Activated CD4-positive, alpha-beta T cell treated with anti-CD3 and anti-CD28 coated beads for 48 hours (primary cell): ENCODE measurements around the gene TXNDC5.
"Not testable (repeated sequence)": the region's sequence is repeated elsewhere in the genome, so short reads cannot be mapped to it uniquely, and the experiment has no call there.

ENCODE experiments used
- DNase-seq: peaks from one replicate; pipeline ENCODE4 v3.0.0-alpha.2; 2020

Gene TXNDC5

DNA sequence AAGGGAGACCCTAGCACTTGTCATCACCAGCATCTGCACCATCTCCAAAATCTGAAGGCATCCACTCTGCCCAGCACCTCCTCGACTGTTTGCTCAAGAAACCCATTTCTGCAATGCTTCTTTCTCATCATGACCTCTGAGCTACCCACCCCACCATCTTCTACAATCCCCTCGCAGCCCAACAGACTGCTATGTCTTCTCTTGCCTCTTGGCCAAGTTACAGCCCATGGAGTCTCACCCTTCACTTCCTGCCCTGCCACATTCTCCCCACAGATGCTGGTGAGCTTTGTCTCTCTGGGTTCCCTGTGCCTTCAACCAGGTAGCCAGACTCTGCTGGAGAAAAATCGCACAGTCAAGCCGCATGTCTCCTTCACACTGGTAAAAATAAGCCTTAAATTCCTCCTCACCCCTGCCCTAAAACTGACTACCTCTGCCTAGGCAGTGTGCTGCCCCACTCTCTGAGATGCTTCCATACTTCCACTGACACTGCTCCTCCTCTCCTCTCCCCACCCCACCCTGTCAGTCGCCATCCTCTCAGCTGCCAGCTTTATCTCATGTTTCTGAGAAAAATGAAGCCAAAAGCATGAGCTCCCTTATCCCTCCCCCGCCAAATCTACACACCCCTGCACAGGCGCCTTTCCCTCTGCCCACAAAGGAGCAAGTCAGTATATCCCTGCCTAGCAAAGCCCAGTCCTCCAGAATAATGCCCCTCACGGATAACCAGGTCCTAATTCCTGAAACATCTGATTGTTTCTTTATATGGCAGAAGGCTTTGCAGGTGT is 2.3 kb upstream of the TXNDC5 start:
- DNase-seq: no peak

- DNase-seq: no peak
These were observed 1.4 kb upstream of the TXNDC5 start for GRCh38 chr6:7912024-7912423.

GRCh38 chr6:7911345-7911725 is 747 bp upstream of the TXNDC5 start:
- DNase-seq: no peak

- DNase-seq: no peak
These were observed 312 bp downstream of the TXNDC5 start for GRCh38 chr6:7910298-7910653.

- DNase-seq: peak; percentile 68
These were observed 988 bp downstream of the TXNDC5 start for GRCh38 chr6:7909323-7910276.

- DNase-seq: no peak
These were observed 3.4 kb downstream of the TXNDC5 start for GRCh38 chr6:7907159-7907558.

DNA sequence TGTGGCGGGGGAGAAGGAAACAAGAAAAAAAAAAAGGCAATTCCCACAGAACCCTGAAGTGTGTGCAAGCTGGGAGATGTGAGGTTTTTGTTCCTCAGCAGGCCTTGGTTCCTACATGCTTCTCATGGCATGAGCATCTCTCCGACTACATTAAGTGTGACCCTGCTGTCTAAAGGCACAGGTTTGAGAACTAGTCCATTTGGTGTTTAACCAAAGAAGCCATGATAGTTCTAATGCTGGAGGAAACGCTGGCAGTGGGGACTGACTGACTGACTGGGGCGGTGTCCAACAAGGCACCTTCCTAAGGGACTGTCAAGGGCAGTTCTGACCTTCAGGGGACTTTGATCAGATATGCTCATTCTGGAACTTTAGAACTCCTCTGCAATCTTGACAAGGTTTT is 3.8 kb downstream of the TXNDC5 start:
- no peak for DNase-seq

DNA sequence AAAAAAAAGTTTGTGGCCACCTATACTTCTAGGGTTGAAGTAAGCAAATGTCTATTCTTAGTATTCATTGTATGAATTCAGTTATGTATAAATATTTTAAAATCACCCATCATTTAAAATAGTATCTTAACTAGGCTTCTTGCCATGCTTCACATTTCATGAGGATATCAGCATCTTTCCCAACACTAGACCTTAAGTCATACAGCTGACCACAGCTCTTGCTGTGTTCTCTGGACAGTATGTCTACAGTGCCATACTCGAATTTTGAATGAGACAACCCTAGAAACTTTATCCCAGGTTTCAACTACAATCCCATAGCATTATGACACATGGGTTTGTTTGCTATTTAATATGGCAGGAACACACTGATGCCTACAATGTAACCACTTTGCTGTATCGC is 5.2 kb downstream of the TXNDC5 start:
- DNase-seq: no peak

DNA sequence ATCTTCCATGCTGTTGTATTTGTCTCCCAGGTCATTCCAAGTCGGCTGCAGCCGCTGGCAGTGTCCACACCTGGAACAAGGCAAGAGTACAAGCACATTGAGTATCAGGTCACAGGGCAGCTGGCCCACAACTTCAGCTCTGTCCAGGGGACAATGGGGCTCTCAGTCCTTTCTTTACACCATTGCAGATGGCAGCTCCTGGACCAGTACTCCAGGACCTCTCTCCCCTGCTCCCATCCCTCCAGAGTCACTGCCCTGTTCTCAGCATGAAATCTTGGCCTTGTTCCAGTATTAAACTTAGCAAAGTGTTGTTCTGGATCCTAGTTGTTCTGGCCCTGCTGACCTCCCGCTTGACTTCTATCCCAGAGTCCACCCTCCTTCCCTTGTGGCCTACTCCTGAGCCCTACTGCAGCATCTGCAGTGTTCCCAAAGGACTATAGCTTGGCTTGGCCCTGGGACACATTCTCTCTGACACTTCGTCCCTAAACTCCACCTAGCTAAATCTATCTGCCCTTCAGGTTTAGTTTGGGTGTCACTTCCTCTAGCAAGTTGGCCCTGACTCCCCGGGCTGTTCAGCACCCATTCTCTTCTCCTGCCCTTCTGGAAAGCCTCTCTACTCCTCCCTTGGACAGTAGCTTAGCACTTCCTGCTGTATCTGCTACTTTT is 5.8 kb downstream of the TXNDC5 start:
- DNase-seq: no peak

DNA sequence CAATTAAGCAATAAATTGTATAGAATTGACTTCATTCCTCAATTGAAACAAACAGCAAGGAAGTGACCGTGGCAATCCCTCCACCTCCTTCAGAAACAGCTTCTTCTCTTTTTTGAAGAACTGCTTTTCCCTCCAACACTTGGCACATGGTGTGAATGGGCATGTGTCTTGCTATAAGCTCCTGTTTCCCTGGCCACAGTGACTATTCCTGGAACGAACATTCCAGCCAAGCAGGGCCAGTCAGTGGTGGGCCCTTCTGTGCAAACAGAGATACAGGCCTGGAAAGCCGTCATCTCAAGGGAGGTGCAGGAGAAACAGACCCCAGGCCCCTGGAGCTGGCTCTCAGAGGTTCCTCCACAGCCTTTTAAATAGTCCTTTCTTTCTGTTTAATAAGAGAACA is 6.9 kb downstream of the TXNDC5 start:
- DNase-seq: no peak

- DNase-seq: no peak
These were observed 7.7 kb downstream of the TXNDC5 start for GRCh38 chr6:7902867-7903266.

GRCh38 chr6:7902221-7902620 is 8.4 kb downstream of the TXNDC5 start:
- no peak for DNase-seq

DNA sequence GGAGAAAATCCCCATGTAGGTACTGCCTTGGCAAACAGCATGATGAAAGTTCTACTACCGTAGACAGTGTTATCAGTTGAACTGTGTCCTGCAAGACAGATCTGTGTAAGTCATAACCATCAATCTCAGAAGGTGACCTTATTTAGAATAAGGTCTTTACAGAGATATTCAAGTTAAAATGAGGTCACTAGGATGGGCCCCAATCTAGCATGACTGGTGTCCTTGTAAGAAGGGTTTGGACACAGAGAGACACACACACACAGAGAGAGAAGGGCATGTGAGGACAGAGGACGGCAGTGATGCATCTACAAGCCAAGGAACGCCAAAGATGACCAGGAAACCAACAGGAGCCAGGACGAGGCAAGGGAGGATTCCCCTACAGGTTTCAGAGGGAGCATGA is 8.8 kb downstream of the TXNDC5 start:
- DNase-seq: no peak

DNA sequence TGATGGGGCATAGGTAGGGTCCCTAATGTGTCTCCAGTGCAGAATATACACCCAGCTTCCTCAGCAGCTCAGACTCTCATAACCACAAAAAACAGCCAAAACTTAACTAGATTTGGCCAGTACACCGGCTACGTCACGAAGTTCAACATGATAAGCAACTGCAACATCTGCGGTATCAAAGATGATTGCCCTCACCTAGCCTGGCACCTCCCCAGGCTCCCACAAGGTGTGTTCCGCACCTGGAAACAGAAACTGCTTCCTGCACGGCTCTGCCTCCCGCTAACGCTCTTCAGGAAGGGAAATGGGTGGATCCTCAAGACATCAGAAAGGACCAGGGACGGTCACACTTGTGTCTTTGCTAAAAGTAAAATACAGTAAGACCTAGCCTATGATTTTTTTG is 9.5 kb downstream of the TXNDC5 start:
- DNase-seq: no peak

- DNase-seq: no peak
These were observed 10.0 kb downstream of the TXNDC5 start for GRCh38 chr6:7900621-7901020.

GRCh38 chr6:7899889-7900213 is 10.7 kb downstream of the TXNDC5 start:
- no peak for DNase-seq

DNA sequence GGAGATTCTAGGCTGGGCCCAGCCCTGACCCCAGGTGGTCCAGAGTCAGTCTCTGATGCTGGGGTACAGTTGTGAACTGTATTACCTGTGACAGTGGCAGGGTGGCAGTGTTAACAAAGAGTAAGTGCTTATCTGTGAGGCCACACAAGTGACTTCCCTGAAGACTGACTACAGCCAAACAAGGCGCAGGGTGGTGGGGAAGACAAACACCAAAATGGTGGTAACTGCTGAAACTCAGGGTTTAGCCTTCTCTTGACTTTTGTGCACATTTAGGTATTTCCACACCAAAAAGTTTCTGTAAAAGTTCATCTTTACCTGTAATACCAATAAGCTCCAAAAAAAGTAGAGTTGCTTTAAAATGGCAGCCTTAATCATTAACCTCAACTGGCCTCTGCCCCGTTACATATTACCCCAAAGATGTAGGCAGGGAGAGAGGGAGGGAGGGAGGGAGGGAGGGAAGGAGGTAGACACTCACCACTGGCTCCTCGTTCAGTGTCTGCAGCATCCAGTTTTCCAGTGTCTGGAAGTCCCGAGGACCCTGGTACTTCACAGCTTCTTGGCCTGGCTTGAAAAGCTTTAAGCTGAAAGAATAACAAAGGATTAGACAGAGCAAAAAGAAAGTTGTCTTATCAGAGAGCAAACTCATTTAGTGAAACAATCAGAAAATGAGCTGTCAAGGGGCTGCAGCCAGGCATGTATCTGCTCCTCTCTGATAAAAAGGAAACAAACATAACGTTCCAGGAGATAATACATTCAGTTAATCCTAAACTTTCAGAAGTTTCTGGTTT is 11.3 kb downstream of the TXNDC5 start:
- DNase-seq: no peak

DNA sequence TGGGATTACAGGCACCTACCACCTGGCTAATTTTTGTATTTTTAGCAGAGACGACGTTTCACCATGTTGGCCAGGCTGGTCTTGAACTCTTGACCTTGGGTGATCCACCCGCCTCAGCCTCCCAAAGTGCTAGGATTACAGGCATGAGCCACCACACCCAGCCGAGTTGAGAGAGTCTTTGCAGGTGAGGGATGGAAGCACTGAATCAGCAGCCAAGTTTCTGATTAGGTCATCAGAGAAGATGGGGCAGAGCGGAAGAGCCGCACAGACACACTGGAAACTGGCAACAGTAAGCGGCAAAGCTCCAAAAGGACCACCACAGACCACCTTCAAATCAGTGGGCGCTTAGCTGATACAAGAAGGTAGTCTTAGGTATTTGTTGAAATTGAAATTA is 12.4 kb downstream of the TXNDC5 start:
- not testable (repeated sequence) for DNase-seq

GRCh38 chr6:7897461-7898192 is 13.0 kb downstream of the TXNDC5 start:
- DNase-seq: no peak

DNA sequence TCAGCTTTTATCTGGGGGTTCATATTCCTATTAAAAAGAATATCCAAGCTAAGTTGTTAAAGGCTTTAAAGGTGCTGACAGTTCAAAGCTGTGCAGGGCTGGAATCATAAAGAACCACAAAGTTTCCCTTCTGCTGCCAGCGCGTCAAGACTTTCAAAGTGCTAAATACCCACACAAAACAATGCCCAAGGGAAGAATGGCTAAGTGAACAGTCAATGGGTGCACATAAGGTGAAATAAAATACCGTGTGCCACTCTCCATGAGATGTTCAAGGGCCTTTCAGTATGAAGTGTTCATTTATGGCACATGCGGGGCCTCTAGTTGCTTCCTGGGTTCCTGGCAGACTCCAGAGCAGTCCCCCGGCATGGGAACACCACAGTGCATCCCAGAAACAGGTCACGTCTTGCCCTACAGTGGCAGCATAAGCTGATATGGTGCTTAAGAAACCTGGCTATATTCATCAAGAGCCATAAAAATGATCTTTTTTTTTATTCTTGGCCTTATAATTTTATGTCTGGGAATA is 14.1 kb downstream of the TXNDC5 start:
- no peak for DNase-seq

- no peak for DNase-seq
These were observed 15.5 kb downstream of the TXNDC5 start for GRCh38 chr6:7895125-7895423.
